KBM-7 (cell line): ENCODE results near the gene CACNB4.
"Not testable (repeated sequence)": the region's sequence is repeated elsewhere in the genome, so short reads cannot be mapped to it uniquely, and the experiment has no call there.

Experiments
- DNase-seq: peaks from one replicate; pipeline ENCODE4 v3.0.0-alpha.2; 2015
- in situ Hi-C: fragments of 300-500 bp; cut with MboI; formaldehyde crosslinking; loops from 2 replicates; pipeline ENCODE4 v1.14.3; 2020; ENCODE audit warnings: low sequenced_read_pairs, low pct_unique_long_range_greater_than_20kb, mixed read lengths

The CACNB4 gene

GRCh38 chr2:152098496-152099366 lies at the start of gene CACNB4:
Gene CACNB4 (minus strand): TSS chr2:152099044.
- in situ Hi-C loops: no loop called here
- peak; percentile 37 for DNase-seq

GRCh38 chr2:152134488-152135280 lies 35.8 kb upstream of the CACNB4 start:
- peak; percentile 7 for DNase-seq
- in situ Hi-C loops: no loop called here

- in situ Hi-C loops: no loop called here
Observed at GRCh38 chr2:152132306-152132705, 33.5 kb upstream of the CACNB4 start.

GRCh38 chr2:152127628-152128027 lies 28.8 kb upstream of the CACNB4 start:
- in situ Hi-C loops: no loop called here
- no peak for DNase-seq

More at GRCh38 chr2:152132306-152132705, 33.5 kb upstream of the CACNB4 start:
- no peak for DNase-seq

DNA sequence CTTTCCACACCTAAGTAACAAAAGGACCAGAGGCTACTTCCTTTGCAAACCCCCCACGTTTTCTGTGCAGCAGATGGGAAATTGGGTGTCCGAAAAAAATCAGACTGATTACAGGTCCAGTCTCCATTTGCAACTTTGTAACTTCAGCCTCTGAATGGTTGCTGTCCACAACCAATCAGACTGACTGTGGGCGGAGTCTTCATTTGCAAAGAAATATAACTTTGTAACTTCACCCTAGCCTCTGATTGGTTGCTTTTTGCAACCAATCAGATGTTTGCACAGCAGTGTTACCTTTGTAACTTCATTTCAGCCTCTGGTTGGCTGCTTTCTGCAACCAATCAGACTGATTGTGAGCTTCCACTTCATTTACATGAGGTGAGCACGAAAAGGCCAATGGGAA lies 27.8 kb upstream of the CACNB4 start:
- no peak for DNase-seq
- in situ Hi-C loops: no loop called here

DNA sequence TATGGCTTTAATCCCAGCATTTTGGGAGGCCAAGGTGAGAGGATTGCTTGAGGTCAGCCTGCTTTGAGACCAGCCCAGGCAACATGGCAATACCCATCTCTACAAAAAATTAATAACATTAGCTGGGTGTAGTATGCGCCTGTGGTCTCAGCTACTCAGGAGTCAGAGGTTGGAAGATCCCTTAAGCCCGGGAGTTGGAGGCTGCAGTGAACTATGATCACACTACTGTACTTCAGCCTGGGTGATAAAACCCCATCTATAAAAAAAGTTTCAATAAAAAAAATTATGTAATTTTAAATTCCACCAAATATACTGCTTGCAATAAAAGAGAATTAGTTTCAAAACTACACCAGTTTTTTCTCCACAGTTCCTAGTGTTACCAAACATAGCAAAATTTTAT lies 23.3 kb upstream of the CACNB4 start:
- in situ Hi-C loops: no loop called here
- DNase-seq: no peak

DNA sequence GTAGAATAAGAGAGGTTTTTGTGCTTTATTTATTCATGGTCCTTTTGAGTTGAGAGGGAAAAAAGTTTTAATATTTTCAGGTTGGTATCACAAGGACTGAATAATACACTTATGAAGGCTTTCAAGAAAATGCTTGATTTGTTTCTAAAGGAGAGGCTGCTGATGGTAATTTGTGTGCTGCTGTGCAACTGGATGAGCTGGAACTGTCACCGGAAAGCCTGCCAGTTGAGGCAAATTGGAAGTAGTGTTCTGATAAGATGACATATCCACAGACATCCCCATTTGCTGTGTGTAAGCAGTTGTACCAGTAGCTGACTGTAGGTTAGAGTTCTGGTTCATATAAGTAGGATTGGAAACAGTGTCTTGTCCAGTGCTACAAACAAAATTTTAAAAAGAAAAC lies 21.6 kb upstream of the CACNB4 start:
- in situ Hi-C loops: no loop called here
- DNase-seq: no peak

DNA sequence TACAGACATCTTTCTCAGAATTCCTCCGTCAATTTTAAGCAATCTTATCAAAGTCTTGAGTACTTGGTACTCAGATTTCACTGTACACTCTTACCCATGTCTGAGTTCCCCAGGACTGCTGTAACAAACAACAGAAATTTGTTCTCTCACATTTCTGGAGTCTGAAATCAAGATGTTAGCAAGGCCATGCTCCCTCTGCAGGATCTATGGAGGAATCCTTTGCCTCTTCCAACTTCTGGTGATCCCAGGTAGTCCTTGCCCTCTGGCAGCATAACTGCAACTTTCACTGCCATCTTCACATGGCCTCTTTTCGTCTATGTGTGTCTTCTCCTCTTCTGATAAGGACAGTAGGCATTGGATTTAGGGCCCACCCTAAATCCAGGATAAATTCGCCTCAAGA lies 17.1 kb upstream of the CACNB4 start:
- in situ Hi-C loops: no loop called here
- DNase-seq: no peak

GRCh38 chr2:152114366-152114765 lies 15.5 kb upstream of the CACNB4 start:
- DNase-seq: no peak

DNA sequence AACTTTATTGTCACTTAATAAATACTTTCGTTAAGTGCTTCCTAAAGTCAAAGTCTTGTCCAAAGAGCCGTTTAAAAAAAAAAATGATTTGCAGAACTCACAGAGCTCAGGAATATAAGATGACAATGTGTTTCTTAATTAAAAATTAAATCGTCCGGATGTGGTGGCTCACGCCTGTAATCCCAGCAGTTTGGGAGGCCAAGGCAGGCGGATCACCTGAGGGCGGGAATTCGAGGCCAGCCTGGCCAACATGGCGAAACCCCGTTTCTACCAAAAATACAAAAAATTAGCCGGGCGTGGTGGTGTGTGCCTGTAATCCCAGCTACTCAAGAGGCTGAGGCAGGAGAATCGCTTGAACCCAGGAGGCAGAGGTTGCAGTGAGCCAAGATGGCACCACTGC lies 8.3 kb upstream of the CACNB4 start:
- in situ Hi-C loops: not testable (repeated sequence)

More at GRCh38 chr2:152114366-152114765, 15.5 kb upstream of the CACNB4 start:
- in situ Hi-C loops: no loop called here

DNA sequence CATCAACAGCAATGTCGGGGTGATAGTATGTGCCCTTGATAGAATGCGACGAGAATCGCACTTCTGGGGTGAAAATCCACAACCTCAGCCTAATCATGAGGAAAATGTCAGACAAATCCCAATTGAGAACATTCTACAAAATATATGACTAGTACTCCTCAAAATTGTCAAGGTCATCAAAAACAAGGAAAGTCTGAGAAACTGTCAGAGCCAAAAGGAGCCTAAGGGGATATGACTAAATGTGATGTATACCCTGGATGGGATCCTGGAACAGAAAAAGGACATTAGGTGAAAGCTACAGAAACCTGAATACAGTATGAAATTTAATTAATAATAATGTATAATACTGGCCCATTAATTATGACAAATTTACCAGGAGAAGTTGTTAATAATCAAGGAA lies 7.6 kb upstream of the CACNB4 start:
- in situ Hi-C loops: no loop called here
- DNase-seq: no peak

More for the DNA sequence above, 8.3 kb upstream of the CACNB4 start:
- not testable (repeated sequence) for DNase-seq

DNA sequence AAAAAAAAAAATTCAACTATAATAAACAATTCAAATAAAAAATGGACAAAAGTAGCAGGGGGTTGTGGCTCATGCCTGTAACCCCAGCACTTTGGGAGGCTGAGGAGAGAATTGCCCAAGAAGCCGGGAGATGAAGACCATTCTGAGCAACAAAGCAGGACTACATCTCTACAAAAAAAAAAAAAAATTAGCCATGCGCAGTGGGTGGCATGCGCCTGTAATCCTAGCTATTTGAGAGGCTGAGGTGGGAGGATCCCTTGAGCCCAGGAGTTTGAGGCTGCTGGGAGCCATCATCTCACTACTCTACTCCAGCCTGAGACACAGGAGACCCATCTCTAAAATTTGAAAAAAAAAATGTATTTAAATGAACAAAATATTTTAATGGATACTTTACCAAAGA lies 4.4 kb upstream of the CACNB4 start:
- in situ Hi-C loops: no loop called here

DNA sequence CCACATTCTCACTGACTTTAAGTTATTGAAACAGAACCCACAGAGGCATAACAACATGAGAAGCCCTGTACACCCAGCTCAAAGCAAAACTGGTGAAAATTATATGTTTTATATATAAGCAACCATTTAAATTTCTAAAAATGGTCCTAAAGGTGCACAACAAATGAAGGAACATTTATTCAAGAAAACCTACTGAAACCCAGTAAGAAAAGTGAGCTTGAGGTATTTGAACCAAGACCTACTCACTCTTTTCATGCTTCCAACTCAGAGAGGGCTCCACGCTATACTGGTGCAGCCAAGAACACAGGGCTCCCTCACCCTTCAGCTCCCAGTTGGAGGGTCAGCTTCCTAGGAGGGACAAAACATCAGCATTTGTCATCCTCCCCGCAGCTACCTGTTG lies 2.1 kb upstream of the CACNB4 start:
- in situ Hi-C loops: no loop called here
- no peak for DNase-seq

More for the DNA sequence above, 4.4 kb upstream of the CACNB4 start:
- DNase-seq: no peak

- DNase-seq: peak; percentile 59
- in situ Hi-C loops: no loop called here
Observed at GRCh38 chr2:152099367-152100050, 665 bp upstream of the CACNB4 start.

- peak; percentile 38 for DNase-seq
- in situ Hi-C loops: no loop called here
Observed at GRCh38 chr2:152097801-152098495, 896 bp downstream of the CACNB4 start.

DNA sequence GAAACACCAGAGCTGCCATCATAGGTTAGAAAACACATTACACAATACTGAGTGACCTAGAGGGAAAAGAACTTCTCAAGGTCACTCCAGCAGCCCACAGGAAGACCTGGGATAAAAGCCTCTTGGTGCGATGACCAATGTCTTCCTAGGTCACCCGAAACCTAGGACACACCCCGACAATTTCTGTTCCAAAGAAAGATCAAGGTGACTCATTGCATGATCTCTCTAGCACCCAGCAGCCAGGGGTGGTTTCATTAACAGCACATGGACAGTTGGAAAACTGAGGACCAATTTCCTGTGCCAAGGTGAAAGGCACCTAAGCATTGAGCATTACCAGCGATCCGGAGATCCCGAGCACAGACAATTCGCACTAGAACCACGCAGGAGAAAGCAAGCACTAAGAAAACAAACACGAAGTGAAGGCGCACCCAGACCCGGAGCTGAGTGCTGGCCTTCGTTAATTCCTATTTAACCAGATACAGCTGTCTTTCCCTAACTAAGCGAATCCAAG lies 1.5 kb downstream of the CACNB4 start:
- DNase-seq: no peak

GRCh38 chr2:152095146-152095545 lies 3.7 kb downstream of the CACNB4 start:
- in situ Hi-C loops: no loop called here
- no peak for DNase-seq

More for the DNA sequence above, 1.5 kb downstream of the CACNB4 start:
- in situ Hi-C loops: no loop called here

GRCh38 chr2:152094014-152094413 lies 4.8 kb downstream of the CACNB4 start:
- in situ Hi-C loops: no loop called here

GRCh38 chr2:152093464-152093863 lies 5.4 kb downstream of the CACNB4 start:
- DNase-seq: no peak
- in situ Hi-C loops: no loop called here

More at GRCh38 chr2:152094014-152094413, 4.8 kb downstream of the CACNB4 start:
- no peak for DNase-seq
